ENCODE measurements around the gene TWIST2.

TWIST2 gene

DNA sequence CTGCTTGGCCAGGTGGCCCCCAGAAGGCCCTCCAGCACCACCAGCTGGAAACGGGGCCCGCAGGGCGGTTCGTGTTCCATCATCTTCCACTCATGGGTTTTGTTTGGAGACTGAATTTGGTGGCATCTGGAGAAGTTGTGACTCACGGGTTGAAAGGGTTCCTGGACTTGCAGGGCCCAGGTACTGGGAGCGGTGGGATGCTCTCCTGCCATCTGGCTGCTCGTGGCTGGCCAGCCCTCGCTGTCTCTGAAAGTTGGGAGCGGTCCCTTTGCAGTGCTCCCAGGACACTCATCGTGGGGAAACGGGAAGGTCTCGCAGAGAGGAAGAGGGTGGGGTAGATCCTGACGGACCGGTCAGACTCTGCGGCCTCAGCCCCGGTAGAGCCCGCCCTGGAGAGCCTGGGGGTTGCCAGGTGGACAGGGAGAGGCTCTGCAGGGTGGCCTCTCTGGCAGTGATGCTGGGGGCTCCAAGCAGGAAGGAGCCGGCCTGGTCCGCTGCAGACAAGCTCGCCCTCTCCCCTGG, 47.5 kb downstream of the TWIST2 start:
- H3K4me3 Mint-ChIP-seq = no peak overlapping the region
- ATAC-seq = no peak

DNA sequence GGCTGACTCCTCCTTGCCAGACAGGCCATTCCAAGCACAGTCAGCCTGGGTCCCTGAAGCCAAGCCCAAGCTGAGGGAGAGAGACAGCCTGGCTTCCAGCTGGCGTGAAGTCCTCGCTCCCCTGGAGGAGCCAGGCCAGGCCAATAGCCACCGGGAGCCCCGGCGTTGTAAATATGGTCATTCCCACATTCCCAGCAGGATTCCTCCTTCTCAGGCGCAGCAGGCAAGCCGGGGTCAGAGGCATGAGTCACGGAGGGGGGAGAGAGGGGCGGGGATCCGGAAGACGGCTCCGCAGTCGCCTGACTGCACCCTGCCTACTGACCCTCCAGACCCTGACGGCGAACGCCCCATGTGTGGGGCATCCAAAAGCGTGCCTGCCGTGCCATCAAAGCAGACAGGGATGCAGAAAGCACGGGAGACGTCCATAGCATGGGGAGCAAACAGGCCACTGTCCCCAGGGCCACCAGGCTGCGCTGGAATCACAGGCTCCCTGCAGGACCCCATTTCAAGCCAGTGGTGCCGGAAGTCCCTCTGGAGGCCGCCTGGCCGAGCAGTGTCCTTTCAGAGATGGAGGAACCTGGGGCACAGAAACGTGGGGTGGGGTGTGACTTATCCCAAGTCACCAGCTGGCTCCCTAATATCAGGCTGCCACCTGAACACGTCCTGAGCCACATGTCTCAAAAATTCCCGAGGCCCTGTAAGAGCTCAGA, 48.2 kb downstream of the TWIST2 start:
- ATAC-seq (no peak), DNase-seq (ENCODE audit: low spot score in 2 of 2) (no peak)
- Mint-ChIP-seq H3K36me3 (no peaks in the 10 kb centered on the region), H3K4me1 (no peaks in the 10 kb centered on the region), H3K4me3 (no peak overlapping the region), H3K9me3 (no peaks in the 10 kb centered on the region), H3K27ac (no peak overlapping the region)

More for the DNA sequence above, 47.5 kb downstream of the TWIST2 start:
- Mint-ChIP-seq H3K27ac (no peak overlapping the region), H3K36me3 (no peaks in the 10 kb centered on the region), H3K4me1 (no peaks in the 10 kb centered on the region), H3K9me3 (no peaks in the 10 kb centered on the region)
- DNase-seq (ENCODE audit: low spot score in 2 of 2) = no peak

DNA sequence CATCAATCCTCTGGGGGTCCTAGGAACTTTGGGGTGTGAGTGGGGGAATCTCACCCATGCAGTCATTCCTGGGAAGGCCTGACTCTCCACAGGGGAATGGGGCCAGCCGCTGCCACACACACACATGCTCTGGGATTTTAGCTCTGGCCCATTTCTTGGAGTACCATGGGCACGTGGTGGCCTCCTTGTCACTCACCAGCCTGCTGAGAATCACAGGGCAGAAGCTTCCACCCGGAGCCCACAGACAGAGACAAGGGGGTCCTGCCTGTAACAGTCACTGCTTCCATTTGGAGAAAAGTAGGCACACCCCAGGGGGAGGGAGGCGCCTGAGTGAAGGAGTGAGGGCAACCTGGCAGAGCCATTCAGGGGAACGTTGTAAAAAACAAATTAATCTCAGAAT, 48.8 kb downstream of the TWIST2 start:
- ATAC-seq = no peak
- H3K4me3 Mint-ChIP-seq = no peak overlapping the region

DNA sequence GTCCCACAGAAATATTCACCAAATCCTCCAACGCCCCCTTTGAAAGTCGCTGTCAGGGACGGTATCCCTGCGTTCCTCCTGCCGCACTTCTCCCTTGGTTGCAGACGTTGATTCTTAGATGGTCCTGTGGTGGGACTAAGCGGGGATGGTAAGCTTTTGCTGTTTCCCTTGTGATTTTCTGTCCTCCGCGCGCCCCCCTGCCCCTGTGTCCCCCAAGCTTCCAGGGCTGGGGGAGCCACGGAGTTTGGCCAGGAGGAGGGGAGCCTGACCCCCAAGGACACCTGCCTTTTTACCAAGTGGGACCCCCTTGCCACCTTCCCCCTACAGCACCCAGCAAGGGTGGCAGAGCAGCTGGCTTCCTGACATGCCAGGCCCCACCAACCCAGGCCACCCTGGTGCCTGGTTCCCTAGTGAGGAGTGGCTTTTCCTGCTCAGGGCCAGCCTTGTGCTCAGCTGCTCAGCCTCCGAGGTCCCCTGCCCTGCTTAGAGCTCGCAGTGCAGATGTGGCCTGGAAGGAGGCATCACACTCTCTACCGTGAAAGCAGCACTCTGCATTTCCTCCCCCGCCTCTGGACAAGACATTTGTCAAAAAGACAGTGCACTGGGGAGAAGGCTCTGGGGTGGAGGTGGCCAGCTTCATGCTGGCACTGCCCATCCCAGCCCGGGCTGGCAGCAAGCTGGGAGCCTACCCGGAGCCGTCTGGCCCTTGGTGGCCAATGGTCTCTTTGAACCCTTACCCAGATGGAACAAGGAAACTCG, 49.4 kb downstream of the TWIST2 start:
- Mint-ChIP-seq H3K4me3 (no peak overlapping the region), H3K27ac (no peak overlapping the region), H3K36me3 (no peaks in the 10 kb centered on the region), H3K9me3 (no peaks in the 10 kb centered on the region), H3K4me1 (no peaks in the 10 kb centered on the region)
- DNase-seq (ENCODE audit: low spot score in 2 of 2) = no peak
- ATAC-seq = no peak

More for the DNA sequence above, 48.8 kb downstream of the TWIST2 start:
- Mint-ChIP-seq H3K4me1 (no peaks in the 10 kb centered on the region), H3K36me3 (no peaks in the 10 kb centered on the region), H3K9me3 (no peaks in the 10 kb centered on the region), H3K27ac (no peak overlapping the region)
- DNase-seq (ENCODE audit: low spot score in 2 of 2) = no peak

DNA sequence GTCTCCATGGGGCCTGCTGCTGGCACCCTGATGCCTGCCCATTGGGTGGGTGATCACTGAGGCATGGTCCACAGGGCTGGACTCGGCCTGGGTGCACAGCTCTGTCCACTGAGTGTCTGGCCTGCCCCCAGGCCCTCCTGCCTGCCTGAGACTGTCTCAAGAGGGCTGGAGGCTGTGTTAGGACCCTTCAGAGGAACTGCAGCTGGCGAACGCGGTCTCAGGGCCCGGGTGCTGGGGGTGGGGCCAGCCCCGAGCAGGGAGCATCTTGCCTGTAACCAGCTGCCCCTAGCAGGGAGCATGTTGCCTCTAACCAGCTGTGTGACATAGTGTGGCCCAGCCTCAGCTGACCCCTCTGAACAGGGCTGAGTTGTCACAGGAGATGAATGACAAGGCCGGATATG, 50.0 kb downstream of the TWIST2 start:
- Mint-ChIP-seq H3K4me1 (no peaks in the 10 kb centered on the region), H3K9me3 (no peaks in the 10 kb centered on the region), H3K4me3 (no peak overlapping the region), H3K27ac (no peak overlapping the region), H3K36me3 (no peaks in the 10 kb centered on the region)
- ATAC-seq = no peak
- DNase-seq (ENCODE audit: low spot score in 2 of 2) = no peak

DNA sequence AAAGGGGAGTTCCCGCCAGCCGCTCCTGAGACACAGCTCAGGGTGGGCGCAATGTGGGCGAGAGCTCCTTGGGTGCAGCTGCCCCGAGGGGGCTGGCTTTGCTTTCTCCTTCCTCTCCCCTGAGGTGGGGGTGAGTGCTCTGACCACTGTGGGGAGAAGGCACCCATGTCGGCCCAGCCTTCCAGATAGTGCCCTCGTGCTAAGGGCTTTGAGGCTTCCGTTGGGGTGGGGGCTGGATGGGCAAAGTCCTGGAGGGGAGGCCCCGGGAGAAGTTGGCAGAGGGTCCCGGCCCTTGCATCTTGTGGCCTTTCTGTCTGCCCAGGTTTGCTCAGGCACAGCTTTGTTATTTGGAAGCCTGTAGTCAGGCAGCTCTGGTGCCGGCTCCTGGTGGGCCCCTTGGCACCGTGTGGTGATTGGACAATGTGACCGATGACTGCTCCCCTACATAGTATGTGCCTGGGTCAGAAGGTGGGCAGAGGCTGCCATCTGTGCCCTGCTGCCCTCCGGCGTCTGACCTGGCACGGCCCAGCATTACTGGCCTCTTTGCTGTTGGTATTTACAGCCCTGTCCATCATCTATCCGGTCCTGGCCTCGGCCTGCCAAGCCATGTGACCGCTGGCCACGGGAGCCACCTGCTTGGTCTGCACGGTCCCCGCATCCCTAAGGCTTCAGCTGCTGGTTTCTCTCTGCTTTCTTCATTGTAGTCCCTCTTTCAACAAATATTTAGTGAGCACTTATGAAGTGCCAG, 50.8 kb downstream of the TWIST2 start:
- Mint-ChIP-seq H3K4me1 (no peaks in the 10 kb centered on the region), H3K9me3 (no peaks in the 10 kb centered on the region), H3K36me3 (no peaks in the 10 kb centered on the region), H3K27ac (no peak overlapping the region), H3K4me3 (no peak overlapping the region)
- DNase-seq (ENCODE audit: low spot score in 2 of 2) (no peak), ATAC-seq (no peak)

DNA sequence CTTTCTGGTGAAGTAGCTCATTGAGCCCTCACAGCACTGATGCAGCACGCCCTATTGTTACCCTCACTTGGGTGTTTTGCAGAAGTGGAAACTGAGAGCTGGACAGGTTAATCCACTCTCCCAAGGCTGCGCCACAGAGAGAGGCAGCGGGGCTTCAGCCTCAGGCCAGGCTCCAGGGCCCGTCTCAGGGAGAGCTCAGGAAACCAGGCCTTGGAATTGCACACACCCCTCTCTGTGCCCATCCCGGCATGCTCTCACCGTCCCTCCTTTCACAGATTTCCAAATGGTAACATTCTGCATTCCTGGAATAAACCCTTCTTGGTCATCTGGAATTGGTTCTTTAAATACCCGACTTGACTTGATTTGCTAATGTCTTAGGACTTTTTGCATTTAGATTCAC, 51.5 kb downstream of the TWIST2 start:
- no peak overlapping the region for H3K27ac Mint-ChIP-seq
- H3K36me3 Mint-ChIP-seq = no peaks in the 10 kb centered on the region

DNA sequence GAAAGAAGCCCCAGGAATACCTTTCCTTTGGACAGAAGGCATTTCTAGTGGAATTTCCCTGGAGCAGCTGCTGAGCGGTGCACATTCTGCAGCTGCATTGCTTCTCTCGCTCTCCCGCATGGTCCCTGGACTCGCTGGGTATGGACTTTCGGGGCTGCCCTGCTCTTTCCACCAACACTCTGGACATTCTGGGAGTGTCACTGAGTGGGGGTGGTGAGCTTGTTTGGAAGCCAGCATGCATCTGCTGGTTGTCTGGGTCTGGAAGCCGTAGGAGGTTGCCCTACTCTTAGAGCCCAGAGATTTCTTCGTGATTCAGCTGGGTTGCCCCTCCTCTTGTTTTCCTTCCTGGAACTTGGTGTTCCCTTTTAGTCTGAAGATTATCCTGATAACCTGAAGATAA, 52.6 kb downstream of the TWIST2 start:
- Mint-ChIP-seq H3K36me3 (no peaks in the 10 kb centered on the region), H3K27ac (no peak overlapping the region), H3K4me1 (no peaks in the 10 kb centered on the region), H3K4me3 (no peak overlapping the region), H3K9me3 (no peaks in the 10 kb centered on the region)
- ATAC-seq = no peak
- DNase-seq (ENCODE audit: low spot score in 2 of 2) = no peak

More for the DNA sequence above, 51.5 kb downstream of the TWIST2 start:
- no peaks in the 10 kb centered on the region for H3K4me1 Mint-ChIP-seq
- ATAC-seq (no peak), DNase-seq (ENCODE audit: low spot score in 2 of 2) (no peak)
- no peaks in the 10 kb centered on the region for H3K9me3 Mint-ChIP-seq
- no peak overlapping the region for H3K4me3 Mint-ChIP-seq

DNA sequence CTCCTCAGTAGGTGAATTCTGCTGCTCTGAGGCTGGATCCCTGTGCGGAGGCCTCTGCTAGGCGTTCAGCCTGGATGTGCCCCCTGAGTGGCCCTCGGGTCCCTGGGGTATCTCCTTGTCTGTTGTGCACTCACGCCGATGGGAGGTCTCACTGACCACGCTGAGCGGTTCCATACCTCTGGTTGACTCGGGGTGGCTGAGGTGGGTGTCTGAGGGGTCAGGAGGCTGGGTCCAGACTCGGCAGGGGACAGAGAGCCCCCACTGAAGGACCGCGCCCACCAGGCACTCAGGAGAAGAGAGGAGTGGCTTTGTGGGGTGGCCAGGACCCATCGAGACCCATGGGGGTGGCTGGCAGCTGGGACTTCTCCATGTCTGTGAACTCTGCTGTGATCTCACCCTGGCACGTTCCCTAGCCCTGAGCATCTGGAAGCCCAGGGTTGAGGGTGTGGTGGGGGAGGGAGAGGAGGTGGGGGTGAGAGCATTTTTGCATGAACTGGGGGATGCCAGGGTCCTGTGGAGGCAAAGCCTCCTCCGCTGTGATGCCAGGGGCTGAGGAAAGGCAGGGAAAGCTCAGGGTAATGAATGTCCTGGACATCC, 53.7 kb downstream of the TWIST2 start:
- ATAC-seq = no peak
- no peaks in the 10 kb centered on the region for H3K4me1 Mint-ChIP-seq
- H3K4me3 Mint-ChIP-seq = no peak overlapping the region
- no peak overlapping the region for H3K27ac Mint-ChIP-seq
- no peaks in the 10 kb centered on the region for H3K9me3 Mint-ChIP-seq
- H3K36me3 Mint-ChIP-seq = no peaks in the 10 kb centered on the region
- no peak for DNase-seq (ENCODE audit: low spot score in 2 of 2)

DNA sequence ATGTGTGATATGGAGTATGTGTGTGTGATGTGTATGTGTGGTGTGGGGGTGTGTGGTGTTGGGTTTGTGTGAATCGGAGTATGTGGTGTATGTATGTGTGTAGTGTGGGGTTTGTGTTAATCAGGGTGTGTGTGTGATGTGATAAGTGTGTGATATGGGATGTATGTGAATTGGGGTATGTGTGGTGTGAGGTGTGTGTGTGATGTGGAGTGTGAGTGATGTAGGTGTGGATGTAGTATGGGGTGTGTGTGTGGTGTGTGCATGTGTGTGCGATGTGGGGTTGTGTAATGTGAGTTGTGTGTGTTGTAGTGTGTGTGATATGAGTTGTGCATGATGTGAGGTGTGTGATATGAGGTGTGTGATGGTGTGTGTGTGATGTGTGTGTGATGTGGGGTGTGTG, 54.4 kb downstream of the TWIST2 start:
- Mint-ChIP-seq H3K27ac (no peak overlapping the region), H3K4me1 (no peaks in the 10 kb centered on the region), H3K36me3 (no peaks in the 10 kb centered on the region), H3K9me3 (no peaks in the 10 kb centered on the region), H3K4me3 (no peak overlapping the region)
- no peak for DNase-seq (ENCODE audit: low spot score in 2 of 2)
- ATAC-seq = no peak

DNA sequence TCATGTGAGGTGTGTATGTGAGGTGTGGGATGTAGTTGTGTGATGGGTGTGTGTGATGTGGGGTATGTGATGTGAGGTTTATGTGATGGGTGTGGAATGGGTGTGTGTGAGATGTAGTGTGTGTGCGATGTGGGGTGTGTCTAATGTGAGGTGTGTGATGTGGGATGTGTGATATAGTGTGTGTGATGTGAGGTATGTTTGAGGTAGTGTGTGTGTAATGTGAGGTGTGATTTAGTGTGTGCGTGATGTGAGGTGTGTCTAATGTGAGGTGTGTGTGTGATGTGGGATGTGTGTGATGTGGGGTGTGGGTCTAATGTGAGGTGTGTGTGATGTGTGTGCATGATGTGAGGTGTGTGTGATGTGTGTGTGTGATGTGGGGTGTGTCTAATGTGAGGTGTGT, 55.3 kb downstream of the TWIST2 start:
- no peaks in the 10 kb centered on the region for H3K36me3 Mint-ChIP-seq
- ATAC-seq = no peak
- no peaks in the 10 kb centered on the region for H3K4me1 Mint-ChIP-seq
- no peak overlapping the region for H3K4me3 Mint-ChIP-seq
- no peak for DNase-seq (ENCODE audit: low spot score in 2 of 2)
- H3K27ac Mint-ChIP-seq = no peak overlapping the region
- no peaks in the 10 kb centered on the region for H3K9me3 Mint-ChIP-seq

DNA sequence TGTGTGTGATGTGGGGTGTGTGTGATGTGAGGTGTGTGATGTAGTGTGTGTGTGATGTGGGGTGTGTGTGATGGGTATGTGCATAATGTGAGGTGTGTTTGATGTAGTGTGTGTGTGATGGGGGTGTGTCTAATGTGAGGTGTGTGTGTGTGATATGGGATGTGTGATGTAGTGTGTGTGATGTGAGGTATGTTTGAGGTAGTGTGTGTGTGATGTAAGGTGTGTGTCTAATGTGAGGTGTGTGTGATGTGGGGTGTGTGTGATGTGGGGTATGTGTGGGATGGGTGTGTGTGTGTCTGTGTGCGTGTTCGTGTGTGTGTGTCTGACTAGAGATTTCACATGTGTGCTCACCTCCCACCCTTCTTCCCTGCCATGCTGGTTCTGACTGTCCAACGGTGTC, 56.3 kb downstream of the TWIST2 start:
- Mint-ChIP-seq H3K4me1 (no peaks in the 10 kb centered on the region), H3K27ac (no peak overlapping the region), H3K4me3 (no peak overlapping the region), H3K36me3 (no peaks in the 10 kb centered on the region), H3K9me3 (no peaks in the 10 kb centered on the region)
- ATAC-seq = no peak
- no peak for DNase-seq (ENCODE audit: low spot score in 2 of 2)

DNA sequence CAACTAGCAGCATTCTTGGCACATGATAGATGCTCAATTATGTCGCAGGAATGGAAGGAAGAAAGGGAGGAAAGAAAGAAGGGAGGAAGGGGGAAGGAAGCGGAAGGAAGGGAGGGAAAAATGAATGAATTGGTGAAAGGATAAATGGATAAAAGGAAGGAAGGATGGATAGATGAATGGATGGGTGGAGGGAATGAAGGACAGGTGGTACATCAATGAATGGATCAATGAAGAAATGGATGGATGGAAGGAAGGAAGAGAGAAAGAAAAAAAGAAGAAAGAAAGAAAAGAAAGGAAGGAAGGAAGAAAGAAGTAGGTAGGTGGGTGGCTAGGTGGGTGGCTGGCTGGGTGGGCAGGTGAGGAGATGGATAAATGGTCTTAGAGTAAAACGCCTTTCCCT, 56.8 kb downstream of the TWIST2 start:
- no peaks in the 10 kb centered on the region for H3K4me1 Mint-ChIP-seq
- H3K9me3 Mint-ChIP-seq = no peaks in the 10 kb centered on the region
- no peak overlapping the region for H3K27ac Mint-ChIP-seq
- H3K36me3 Mint-ChIP-seq = no peaks in the 10 kb centered on the region
- H3K4me3 Mint-ChIP-seq = no peak overlapping the region
- ATAC-seq (no peak), DNase-seq (ENCODE audit: low spot score in 2 of 2) (no peak)

DNA sequence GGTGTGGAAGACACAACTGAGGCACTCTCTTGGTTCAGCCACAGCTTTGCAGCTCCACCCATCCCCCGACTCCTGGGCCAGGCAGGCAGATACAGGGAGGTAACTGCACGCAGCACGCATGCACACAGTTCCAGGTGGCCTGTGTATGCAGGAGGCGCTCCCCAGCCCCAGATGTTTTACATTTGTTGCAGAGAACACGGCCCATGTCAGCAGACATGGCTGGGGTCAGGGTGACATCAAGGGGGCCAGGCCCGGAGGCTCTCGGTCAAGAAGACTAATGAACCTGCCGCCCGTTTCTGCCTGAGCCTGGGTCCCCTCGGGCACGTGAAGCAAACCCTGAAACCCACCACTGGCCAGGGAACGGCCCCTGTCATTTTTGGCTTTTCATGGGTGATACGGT, 57.3 kb downstream of the TWIST2 start:
- DNase-seq (ENCODE audit: low spot score in 2 of 2) (no peak), ATAC-seq (no peak)
- Mint-ChIP-seq H3K27ac (no peak overlapping the region), H3K4me1 (no peaks in the 10 kb centered on the region), H3K9me3 (no peaks in the 10 kb centered on the region), H3K36me3 (no peaks in the 10 kb centered on the region), H3K4me3 (no peak overlapping the region)

DNA sequence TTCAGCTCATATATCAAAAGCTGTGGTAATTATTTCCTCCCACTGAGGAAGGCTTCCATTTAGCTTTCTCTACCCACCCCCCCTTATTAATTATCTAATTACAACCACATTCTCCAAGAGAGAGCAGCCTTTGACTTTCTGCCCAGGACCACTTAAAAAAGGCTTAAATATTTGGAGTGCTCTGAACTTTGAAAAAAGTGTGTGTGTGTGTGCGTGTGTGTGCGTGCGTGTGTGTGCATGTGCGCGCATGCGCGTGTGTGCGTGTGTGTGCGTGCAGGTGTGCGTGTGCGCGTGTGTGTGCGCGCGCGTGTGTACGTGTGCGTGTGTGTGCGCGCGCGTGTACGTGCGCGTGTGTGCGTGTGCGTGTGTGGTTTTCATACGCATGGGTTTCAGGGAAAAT, 57.8 kb downstream of the TWIST2 start:
- ATAC-seq = no peak
- H3K9me3 Mint-ChIP-seq = no peaks in the 10 kb centered on the region
- H3K27ac Mint-ChIP-seq = no peak overlapping the region
- H3K4me1 Mint-ChIP-seq = no peaks in the 10 kb centered on the region
- DNase-seq (ENCODE audit: low spot score in 2 of 2) = no peak
- no peak overlapping the region for H3K4me3 Mint-ChIP-seq
- no peaks in the 10 kb centered on the region for H3K36me3 Mint-ChIP-seq

Measured in stimulated activated effector memory CD8-positive, alpha-beta T cell treated with anti-CD3 and anti-CD28 coated beads, Interleukin-12 subunit alpha, Interleukin-12 subunit beta, amount 100 ng/mL, for 72 hours (primary cell).